ENCODE results near the gene TCERG1L. TPM values are rescaled to one million over a fixed set of nuclear protein-coding genes. Genes with fewer than 3 reads are reported as not detected.

Gene TCERG1L
- total RNA-seq, 4 donors from 2014 or later = 0.24 TPM; not detected in 3

DNA sequence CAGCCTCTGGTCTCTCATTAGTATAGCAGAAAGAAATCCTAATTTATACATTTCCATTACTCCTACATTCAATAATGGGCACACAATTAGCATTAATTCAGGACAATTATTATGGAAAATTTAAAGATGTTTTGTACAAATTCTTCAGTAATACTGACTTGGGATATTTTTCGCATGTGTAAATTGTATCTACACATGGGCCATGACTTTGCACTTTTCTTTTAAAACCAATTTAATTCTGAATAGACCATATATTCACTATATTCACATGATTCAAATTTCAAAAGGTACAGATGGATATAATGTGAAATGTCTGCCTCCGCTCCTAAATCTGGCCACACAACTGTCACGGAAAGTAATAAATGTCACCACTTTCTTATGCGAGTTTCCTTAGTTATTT is 123.0 kb downstream of the TCERG1L start:
- DNase-seq (ENCODE audit: low spot score) = no peak
- ATAC-seq (ENCODE audit: low FRiP score) = no peak
- TF ChIP-seq, protein P1, sequence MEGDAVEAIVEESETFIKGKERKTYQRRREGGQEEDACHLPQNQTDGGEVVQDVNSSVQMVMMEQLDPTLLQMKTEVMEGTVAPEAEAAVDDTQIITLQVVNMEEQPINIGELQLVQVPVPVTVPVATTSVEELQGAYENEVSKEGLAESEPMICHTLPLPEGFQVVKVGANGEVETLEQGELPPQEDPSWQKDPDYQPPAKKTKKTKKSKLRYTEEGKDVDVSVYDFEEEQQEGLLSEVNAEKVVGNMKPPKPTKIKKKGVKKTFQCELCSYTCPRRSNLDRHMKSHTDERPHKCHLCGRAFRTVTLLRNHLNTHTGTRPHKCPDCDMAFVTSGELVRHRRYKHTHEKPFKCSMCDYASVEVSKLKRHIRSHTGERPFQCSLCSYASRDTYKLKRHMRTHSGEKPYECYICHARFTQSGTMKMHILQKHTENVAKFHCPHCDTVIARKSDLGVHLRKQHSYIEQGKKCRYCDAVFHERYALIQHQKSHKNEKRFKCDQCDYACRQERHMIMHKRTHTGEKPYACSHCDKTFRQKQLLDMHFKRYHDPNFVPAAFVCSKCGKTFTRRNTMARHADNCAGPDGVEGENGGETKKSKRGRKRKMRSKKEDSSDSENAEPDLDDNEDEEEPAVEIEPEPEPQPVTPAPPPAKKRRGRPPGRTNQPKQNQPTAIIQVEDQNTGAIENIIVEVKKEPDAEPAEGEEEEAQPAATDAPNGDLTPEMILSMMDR (IDR thresholded peaks at IDR 0.05) = no peak

DNA sequence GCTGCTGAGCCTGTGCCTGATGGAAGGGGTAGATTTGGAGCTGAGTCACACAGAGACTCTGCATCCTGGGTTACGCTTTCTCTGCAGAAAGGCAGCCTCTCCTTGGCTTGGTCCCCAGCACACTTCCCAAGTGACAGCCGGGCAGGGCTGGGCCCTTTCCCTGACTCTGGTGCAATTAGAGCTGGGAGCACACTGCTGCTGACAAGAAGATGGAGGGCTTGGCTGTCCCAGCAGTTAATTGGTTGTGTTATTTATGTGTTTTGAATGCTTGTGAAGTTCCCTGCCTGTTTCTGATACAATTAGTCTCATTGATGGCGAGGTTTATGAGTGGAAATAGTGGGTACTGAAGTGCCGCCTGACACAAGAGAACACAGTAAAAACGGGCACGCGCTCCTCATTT is 123.6 kb downstream of the TCERG1L start:
- no peak for ATAC-seq (ENCODE audit: low FRiP score)
- no peak for DNase-seq (ENCODE audit: low spot score)
- TF ChIP-seq, protein P1 (IDR thresholded peaks at IDR 0.05) = no peak

DNA sequence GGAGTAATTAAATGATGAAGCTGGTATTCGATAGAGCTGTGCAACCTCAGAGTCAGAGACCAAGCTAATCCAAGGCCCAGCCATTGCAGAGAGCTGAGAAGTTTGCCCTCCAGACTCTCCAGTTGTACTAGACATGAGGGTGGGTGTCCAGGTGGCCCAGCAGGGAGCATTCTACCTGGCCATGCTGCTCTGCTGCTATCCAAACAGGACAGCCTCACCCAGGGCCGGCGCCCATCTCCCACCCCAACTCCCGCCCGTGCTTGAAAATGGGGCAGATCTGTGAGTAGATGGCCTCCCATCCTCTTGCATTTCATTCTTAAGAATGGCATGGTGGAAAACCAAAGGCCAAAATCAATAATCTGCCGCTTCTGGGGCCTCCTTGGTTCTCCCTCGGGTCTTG is 124.2 kb downstream of the TCERG1L start:
- ATAC-seq (ENCODE audit: low FRiP score) (no peak), DNase-seq (ENCODE audit: low spot score) (no peak)
- TF ChIP-seq, protein P1 (IDR thresholded peaks at IDR 0.05) = no peak

DNA sequence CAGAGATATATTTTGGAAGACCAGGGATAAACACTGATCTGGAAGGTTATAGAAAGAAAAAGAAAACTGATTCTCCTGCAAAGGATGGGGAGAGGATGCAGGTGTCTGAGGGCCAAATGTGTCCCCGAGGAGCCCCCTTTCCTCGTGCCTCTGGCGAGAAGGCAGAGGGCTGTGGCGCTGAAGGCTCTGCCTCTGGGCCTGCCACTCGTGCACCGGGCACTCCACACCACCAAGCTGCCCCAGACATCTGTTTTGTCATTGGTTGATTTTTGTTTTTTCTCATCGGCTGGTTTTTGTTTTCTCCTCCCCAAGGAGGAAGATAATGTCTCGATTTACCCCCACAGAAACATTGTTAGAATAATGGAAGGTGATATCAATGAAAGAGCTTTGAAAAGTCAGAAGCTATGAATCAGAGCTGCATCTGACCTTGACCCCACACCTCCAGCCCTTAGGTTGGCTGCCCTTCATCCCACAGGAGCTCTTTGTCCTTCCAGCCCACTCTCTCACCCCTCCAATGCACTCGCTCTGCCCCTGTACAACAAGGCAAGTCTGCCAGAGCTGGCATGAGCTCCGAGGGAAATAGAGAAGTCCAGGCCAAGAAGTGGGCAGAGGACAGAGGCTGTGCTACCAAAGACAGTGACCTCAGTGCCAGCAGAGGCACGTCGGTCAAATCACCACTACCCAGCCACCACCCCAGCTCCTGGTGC is 124.8 kb downstream of the TCERG1L start:
- DNase-seq (ENCODE audit: low spot score) = no peak
- ATAC-seq (ENCODE audit: low FRiP score) = no peak

DNA sequence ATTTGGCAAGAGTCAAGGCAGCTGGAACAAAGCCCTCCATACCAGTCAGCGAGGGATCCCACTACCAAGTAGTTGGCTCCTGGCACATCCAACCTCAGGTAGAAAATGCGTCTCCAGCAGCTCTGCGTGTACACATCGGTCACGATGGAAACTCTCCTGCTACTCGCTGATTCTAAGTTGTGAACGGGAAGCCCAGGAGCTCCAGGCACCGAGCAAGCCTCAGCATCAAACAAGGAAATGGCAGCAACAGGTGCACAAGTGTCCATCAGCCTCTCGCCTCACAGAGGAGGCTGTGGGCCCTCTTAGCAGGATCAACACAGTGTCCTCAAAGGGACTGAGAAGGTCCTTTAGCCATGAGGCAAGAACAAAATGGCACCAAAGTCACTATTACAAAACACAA is 127.0 kb downstream of the TCERG1L start:
- ATAC-seq (ENCODE audit: low FRiP score) (no peak), DNase-seq (ENCODE audit: low spot score) (no peak)
- TF ChIP-seq, protein P1 (IDR thresholded peaks at IDR 0.05) = no peak

More for the DNA sequence above, 124.8 kb downstream of the TCERG1L start:
- TF ChIP-seq, protein P1 (IDR thresholded peaks at IDR 0.05) = no peak

DNA sequence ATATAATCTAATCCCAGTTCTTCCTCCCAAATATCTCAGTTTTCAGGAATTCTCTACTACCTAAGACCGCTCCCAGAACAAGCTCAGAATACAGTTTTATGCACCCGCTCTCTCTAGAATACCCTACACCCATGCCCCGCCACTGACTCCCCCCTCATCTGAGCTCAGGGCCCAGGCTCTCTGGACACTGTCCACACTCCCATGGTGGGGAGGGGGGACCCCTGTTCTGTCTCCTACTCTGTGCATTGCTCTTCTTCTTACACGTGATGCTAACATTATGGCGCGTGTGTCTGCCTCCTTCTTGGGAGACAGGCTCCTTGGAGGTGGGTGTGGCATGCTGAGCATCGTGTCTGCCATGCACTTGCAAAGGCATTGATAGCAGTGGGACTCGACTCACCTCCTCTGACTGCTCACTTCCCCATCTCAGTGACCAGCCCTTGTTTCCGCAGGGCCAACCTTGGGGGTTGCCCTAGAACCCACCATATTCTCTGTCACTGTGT is 127.9 kb downstream of the TCERG1L start:
- DNase-seq (ENCODE audit: low spot score) (no peak), ATAC-seq (ENCODE audit: low FRiP score) (no peak)
- TF ChIP-seq, protein P1 (IDR thresholded peaks at IDR 0.05) = no peak

DNA sequence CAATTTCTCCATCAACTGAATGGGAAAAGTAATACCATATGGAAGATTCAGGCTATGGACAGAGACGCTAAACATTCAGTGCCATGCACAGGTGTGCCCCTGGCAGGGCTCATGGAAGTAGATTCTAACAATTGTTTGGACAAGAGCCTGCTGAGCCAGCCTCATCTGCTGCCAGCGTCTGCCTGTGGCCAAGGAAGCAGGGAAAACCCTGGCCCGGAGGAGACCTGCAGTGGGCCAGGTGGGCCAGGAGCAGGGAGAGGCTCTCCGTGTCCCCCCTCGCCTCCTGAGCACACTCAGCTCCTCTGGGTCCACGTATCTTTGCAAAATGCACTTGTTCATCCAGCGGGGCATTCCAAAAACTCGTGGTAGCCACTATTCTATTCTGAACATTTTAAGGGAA is 130.1 kb downstream of the TCERG1L start:
- TF ChIP-seq, protein P1 (IDR thresholded peaks at IDR 0.05) = no peak
- ATAC-seq (ENCODE audit: low FRiP score) (no peak), DNase-seq (ENCODE audit: low spot score) (no peak)
